Lower leg skin (tissue), 4 donors: Measurements from ENCODE around the gene KLHDC4. TPM values are rescaled to one million over a fixed set of nuclear protein-coding genes. Genes with fewer than 3 reads are reported as not detected.

Experiments
- DNase-seq, 2 donors: peaks; one replicate each; pipeline ENCODE4 v3.0.0-alpha.2; 2019; ENCODE audit warnings: low spot score in 2 of 2
- H3K4me3 ChIP-seq: fragments of 200-600 bp; sonication (generic); 2 replicates; pipeline ENCODE4 v1.5.1; 2017; ENCODE audit warnings: mild to moderate bottlenecking, low read depth; ENCODE audit not compliant: poor library complexity, severe bottlenecking
- POLR2A ChIP-seq, 2 donors: fragments of 450-650 bp; IDR thresholded peaks; one replicate each; pipeline ENCODE4 v1.6.1; 2016 to 2017; ENCODE audit warnings: antibody characterized with exemption in 2 of 2, mild to moderate bottlenecking in 1 of 2, moderate library complexity in 1 of 2
- WGBS, 2 donors: methylation state at CpG; one replicate each; pipeline ENCODE4 v1.1.5; 2018; 5-methylcytosine and 5-hydroxymethylcytosine counted together
- intact Hi-C: fragments of 100-400 bp; cut with DNase I; formaldehyde crosslinking; loops from one replicate; pipeline ENCODE4 v1.15.0; 2023; ENCODE audit warnings: low total_unique reads
- total RNA-seq, 4 donors: library from RNA; depleted of rRNA; stranded (reverse); fragments of >200 nt; gene quantifications; one replicate each; pipeline ENCODE4 v1.1.0, GENCODE V29; 2016
- TF ChIP-seq, protein P1 (sequence below), 3 donors: fragments of 450-650 bp; IDR thresholded peaks; one replicate each; pipeline ENCODE4 v1.5.1; 2016; ENCODE audit warnings: antibody characterized with exemption in 3 of 3, mild to moderate bottlenecking in 3 of 3, moderate library complexity in 2 of 3

Gene KLHDC4
- total RNA-seq, 4 donors from 2014 or later, result 25.8 to 70.0 (median 38.1) TPM

DNA sequence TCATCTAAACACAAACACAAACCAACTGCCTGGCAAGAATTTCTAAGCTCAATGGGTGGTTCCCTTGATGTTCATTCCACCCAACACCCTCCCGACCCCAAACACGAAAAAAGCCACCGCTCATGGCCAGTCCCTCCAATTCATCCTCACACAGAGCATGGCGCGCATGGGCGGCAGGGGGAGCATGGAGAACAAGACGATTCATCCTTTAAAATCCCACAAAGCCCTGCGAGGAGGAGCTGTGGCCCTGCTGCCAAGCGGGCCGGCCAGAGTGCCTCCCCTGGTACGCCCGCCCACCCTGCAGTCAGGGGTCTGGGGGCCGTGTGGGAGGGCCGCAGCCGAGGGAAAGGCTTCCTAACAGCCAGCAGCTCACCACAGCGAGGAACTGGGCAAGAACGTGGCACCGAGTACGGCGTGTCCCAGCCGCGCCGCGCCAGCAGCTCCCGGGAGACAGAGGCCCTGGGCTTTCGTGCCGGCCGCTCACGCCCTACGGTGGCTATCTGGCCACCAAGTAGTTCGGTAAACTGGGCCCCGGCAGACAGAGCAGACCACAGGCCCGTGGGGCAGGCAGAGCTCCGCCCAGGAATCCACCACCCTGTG is 60.9 kb downstream of the KLHDC4 start:
- intact Hi-C loops, result no loop called here
- TF ChIP-seq POLR2A (IDR thresholded peaks at IDR 0.05), result no peak
- TF ChIP-seq, protein P1, sequence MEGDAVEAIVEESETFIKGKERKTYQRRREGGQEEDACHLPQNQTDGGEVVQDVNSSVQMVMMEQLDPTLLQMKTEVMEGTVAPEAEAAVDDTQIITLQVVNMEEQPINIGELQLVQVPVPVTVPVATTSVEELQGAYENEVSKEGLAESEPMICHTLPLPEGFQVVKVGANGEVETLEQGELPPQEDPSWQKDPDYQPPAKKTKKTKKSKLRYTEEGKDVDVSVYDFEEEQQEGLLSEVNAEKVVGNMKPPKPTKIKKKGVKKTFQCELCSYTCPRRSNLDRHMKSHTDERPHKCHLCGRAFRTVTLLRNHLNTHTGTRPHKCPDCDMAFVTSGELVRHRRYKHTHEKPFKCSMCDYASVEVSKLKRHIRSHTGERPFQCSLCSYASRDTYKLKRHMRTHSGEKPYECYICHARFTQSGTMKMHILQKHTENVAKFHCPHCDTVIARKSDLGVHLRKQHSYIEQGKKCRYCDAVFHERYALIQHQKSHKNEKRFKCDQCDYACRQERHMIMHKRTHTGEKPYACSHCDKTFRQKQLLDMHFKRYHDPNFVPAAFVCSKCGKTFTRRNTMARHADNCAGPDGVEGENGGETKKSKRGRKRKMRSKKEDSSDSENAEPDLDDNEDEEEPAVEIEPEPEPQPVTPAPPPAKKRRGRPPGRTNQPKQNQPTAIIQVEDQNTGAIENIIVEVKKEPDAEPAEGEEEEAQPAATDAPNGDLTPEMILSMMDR (IDR thresholded peaks at IDR 0.05), result no peak
- no peak for DNase-seq
- 91 to 93% methylated on average over 24 to 28 of the region's 34 CpGs for WGBS, 2 donors
- no peak overlapping the region for H3K4me3 ChIP-seq

GRCh38 chr16:87703835-87704375 is 61.9 kb downstream of the KLHDC4 start:
- H3K4me3 ChIP-seq, result no peak overlapping the region
- no peak for DNase-seq
- intact Hi-C loops, result no loop called here
- 90 to 91% methylated on average over 29 of the region's 29 CpGs for WGBS, 2 donors
- TF ChIP-seq, protein P1 (IDR thresholded peaks at IDR 0.05), result no peak
- no peak for TF ChIP-seq POLR2A (IDR thresholded peaks at IDR 0.05)

DNA sequence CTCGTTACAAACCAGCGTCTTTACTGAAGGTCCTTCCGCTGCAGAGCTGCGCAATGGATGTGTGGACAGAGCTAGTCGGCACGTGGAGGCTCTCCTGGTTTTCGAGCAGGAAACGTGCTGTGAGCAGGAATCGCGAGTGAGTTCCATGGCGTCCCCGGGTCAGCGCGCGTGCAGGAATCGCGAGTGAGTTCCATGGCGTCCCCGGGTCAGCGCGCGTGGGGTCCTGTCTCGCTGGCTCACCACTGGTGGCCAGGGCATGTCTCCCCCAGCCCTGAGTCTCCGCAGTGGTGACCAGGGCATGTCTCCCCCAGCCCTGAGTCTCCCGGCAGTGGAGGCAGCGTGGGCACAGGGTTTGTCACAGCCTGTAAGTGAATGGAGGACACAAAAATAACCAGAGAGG is 62.7 kb downstream of the KLHDC4 start:
- intact Hi-C loops, result no loop called here
- TF ChIP-seq POLR2A (IDR thresholded peaks at IDR 0.05), result no peak
- TF ChIP-seq, protein P1 (IDR thresholded peaks at IDR 0.05), result no peak
- 88 to 95% methylated on average over 26 of the region's 26 CpGs for WGBS, 2 donors
- no peak for DNase-seq
- no peak overlapping the region for H3K4me3 ChIP-seq

GRCh38 chr16:87702325-87702811 is 63.4 kb downstream of the KLHDC4 start:
- 57 to 67% methylated on average over 19 of the region's 19 CpGs for WGBS, 2 donors
- DNase-seq, result no peak

GRCh38 chr16:87701505-87701921 is 64.3 kb downstream of the KLHDC4 start:
- no peak for TF ChIP-seq POLR2A (IDR thresholded peaks at IDR 0.05)
- TF ChIP-seq, protein P1 (IDR thresholded peaks at IDR 0.05), result no peak
- DNase-seq, result no peak
- intact Hi-C loops, result no loop called here
- WGBS, 2 donors, result 92 to 93% methylated on average over 23 of the region's 23 CpGs
- no peak overlapping the region for H3K4me3 ChIP-seq

More at GRCh38 chr16:87702325-87702811, 63.4 kb downstream of the KLHDC4 start:
- intact Hi-C loops, result no loop called here
- H3K4me3 ChIP-seq, result no peak overlapping the region
- TF ChIP-seq, protein P1 (IDR thresholded peaks at IDR 0.05), result no peak
- TF ChIP-seq POLR2A (IDR thresholded peaks at IDR 0.05), result no peak
